ENCODE measurements around the gene CELSR2. TPM values are rescaled to one million over a fixed set of nuclear protein-coding genes. Genes with fewer than 3 reads are reported as not detected.

Gene CELSR2
- total and polyA plus RNA-seq, 8 donors: 0.76 to 18.7 (median 6.2) TPM

- no peak overlapping the region for H3K27ac ChIP-seq
- no peak for TF ChIP-seq EP300 (IDR thresholded peaks at IDR 0.05)
- no peak for TF ChIP-seq CTCF (IDR thresholded peaks at IDR 0.05)
- no peak for TF ChIP-seq POLR2AphosphoS5 (IDR thresholded peaks at IDR 0.05)
- 86 to 98% (median 95%) methylated on average over 7 of the region's 7 CpGs for WGBS, 5 donors
- peaks cover 8 to 30% (median 18%) of the 10 kb centered on the region in 4 donors for H3K4me1 ChIP-seq
- no peaks in the 10 kb centered on the region for H3K9me3 ChIP-seq
- H3K36me3 ChIP-seq: peaks cover 0 to 5% (median 0%) of the 10 kb centered on the region in 4 donors
- peak in 1 of 2 donors; percentile 3 for DNase-seq
- no peak overlapping the region for H3K4me3 ChIP-seq
- intact Hi-C loops (cut with DNase I; ENCODE audit: low total_unique reads): no loop called here
- H3K27me3 ChIP-seq: peaks cover 0 to 17% (median 5%) of the 10 kb centered on the region in 3 donors
Observed at GRCh38 chr1:109248444-109248796, 919 bp upstream of the CELSR2 start.

- peaks cover 0 to 5% (median 0%) of the 10 kb centered on the region in 4 donors for H3K36me3 ChIP-seq
- intact Hi-C loops (cut with DNase I; ENCODE audit: low total_unique reads): no loop called here
- no peak for TF ChIP-seq POLR2A (IDR thresholded peaks at IDR 0.05)
- TF ChIP-seq EP300 (IDR thresholded peaks at IDR 0.05): no peak
- TF ChIP-seq CTCF (IDR thresholded peaks at IDR 0.05): no peak
- TF ChIP-seq POLR2AphosphoS5 (IDR thresholded peaks at IDR 0.05): no peak
- no peaks in the 10 kb centered on the region for H3K9me3 ChIP-seq
- H3K4me3 ChIP-seq: peak overlapping the region; percentile 66 to 94 (median 71)
- peak in 1 of 2 donors; percentile 50 for DNase-seq
- peaks cover 19 to 44% (median 31%) of the 10 kb centered on the region in 4 donors for H3K4me1 ChIP-seq
- H3K27me3 ChIP-seq: peaks cover 0 to 17% (median 5%) of the 10 kb centered on the region in 3 donors
- peak overlapping the region in 3 of 5 donors; percentile 7 to 75 (median 63) for H3K27ac ChIP-seq
- 1 to 11% (median 3%) methylated on average over 1 to 79 of the region's 80 CpGs for WGBS, 5 donors
Observed at GRCh38 chr1:109249654-109250401, 489 bp downstream of the CELSR2 start.

- H3K4me3 ChIP-seq: peak overlapping the region; percentile 66 to 94 (median 71)
- intact Hi-C loops (cut with DNase I; ENCODE audit: low total_unique reads): no loop called here
- TF ChIP-seq CTCF (IDR thresholded peaks at IDR 0.05): no peak
- no peak for TF ChIP-seq EP300 (IDR thresholded peaks at IDR 0.05)
- no peak for TF ChIP-seq POLR2A (IDR thresholded peaks at IDR 0.05)
- TF ChIP-seq POLR2AphosphoS5 (IDR thresholded peaks at IDR 0.05): no peak
Observed at GRCh38 chr1:109250454-109251276, 1.3 kb downstream of the CELSR2 start.

More at GRCh38 chr1:109250454-109251276, 1.3 kb downstream of the CELSR2 start:
- Histone ChIP-seq H3K36me3 (peaks cover 0 to 5% (median 0%) of the 10 kb centered on the region in 4 donors), H3K27me3 (peaks cover 0 to 17% (median 5%) of the 10 kb centered on the region in 3 donors), H3K27ac (no peak overlapping the region), H3K9me3 (no peaks in the 10 kb centered on the region), H3K4me1 (peaks cover 22 to 52% (median 38%) of the 10 kb centered on the region in 4 donors)
- peak in 1 of 2 donors; percentile 7 for DNase-seq
- 84 to 87% (median 86%) methylated on average over 24 to 33 of the region's 33 CpGs for WGBS, 5 donors

All from stomach (tissue), 9 donors.